ENCODE measurements around the gene CAV3. TPM values are rescaled to one million over a fixed set of nuclear protein-coding genes. Genes with fewer than 3 reads are reported as not detected.

Gene CAV3
- polyA plus RNA-seq, 3 donors, result not detected

- Mint-ChIP-seq H3K27me3 (ENCODE audit: low read depth in 3 of 3) (peaks cover 0 to 5% (median 0%) of the 10 kb centered on the region in 3 donors), H3K9me3 (no peaks in the 10 kb centered on the region), H3K4me1 (peaks cover 3% of the 10 kb centered on the region), H3K27ac (no peak overlapping the region), H3K36me3 (no peaks in the 10 kb centered on the region), H3K4me3 (no peak overlapping the region)
- intact Hi-C loops (cut with micrococcal nuclease), result no loop called here
- DNase-seq, result no peak
- Histone ChIP-seq H3K4me3 (replicated peaks in 1 of 3; ENCODE audit: low read depth in 2 of 3, low read length in 3 of 3) (no peak overlapping the region), H3K4me2 (replicated peaks; ENCODE audit: extremely low read depth, low read length, poor library complexity, severe bottlenecking) (no peak overlapping the region), H3K9me3 (replicated peaks in 1 of 2; ENCODE audit: control insufficient read depth in 1 of 2, insufficient read depth in 1 of 2, low read length in 2 of 2) (no peaks in the 10 kb centered on the region), H3K9ac (ENCODE audit: insufficient read depth, low read length, poor library complexity, severe bottlenecking) (no peak overlapping the region), H3K79me2 (ENCODE audit: insufficient read depth, low read length) (no peaks in the 10 kb centered on the region), H3K4me1 (ENCODE audit: control insufficient read depth in 1 of 2, insufficient read depth in 2 of 2, low read length in 2 of 2) (no peaks in the 10 kb centered on the region), H3K27ac (ENCODE audit: low read depth in 1 of 2, low read length in 2 of 2) (no peak overlapping the region), H3K27me3 (ENCODE audit: control insufficient read depth in 2 of 2, insufficient read depth in 2 of 2, low read length in 2 of 2) (no peaks in the 10 kb centered on the region), H2AFZ (ENCODE audit: insufficient read depth, low read depth, low read length, poor library complexity, severe bottlenecking) (no peak overlapping the region), H4K20me1 (ENCODE audit: insufficient read depth, low read length) (no peaks in the 10 kb centered on the region), H3K36me3 (replicated peaks in 1 of 2; ENCODE audit: control insufficient read depth in 1 of 2, insufficient read depth in 2 of 2, low read length in 2 of 2) (no peaks in the 10 kb centered on the region)
- TF ChIP-seq, protein P1, sequence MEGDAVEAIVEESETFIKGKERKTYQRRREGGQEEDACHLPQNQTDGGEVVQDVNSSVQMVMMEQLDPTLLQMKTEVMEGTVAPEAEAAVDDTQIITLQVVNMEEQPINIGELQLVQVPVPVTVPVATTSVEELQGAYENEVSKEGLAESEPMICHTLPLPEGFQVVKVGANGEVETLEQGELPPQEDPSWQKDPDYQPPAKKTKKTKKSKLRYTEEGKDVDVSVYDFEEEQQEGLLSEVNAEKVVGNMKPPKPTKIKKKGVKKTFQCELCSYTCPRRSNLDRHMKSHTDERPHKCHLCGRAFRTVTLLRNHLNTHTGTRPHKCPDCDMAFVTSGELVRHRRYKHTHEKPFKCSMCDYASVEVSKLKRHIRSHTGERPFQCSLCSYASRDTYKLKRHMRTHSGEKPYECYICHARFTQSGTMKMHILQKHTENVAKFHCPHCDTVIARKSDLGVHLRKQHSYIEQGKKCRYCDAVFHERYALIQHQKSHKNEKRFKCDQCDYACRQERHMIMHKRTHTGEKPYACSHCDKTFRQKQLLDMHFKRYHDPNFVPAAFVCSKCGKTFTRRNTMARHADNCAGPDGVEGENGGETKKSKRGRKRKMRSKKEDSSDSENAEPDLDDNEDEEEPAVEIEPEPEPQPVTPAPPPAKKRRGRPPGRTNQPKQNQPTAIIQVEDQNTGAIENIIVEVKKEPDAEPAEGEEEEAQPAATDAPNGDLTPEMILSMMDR (IDR thresholded peaks at IDR 0.05), result no peak
Observed at GRCh38 chr3:8780279-8780678, 46.7 kb downstream of the CAV3 start.

DNA sequence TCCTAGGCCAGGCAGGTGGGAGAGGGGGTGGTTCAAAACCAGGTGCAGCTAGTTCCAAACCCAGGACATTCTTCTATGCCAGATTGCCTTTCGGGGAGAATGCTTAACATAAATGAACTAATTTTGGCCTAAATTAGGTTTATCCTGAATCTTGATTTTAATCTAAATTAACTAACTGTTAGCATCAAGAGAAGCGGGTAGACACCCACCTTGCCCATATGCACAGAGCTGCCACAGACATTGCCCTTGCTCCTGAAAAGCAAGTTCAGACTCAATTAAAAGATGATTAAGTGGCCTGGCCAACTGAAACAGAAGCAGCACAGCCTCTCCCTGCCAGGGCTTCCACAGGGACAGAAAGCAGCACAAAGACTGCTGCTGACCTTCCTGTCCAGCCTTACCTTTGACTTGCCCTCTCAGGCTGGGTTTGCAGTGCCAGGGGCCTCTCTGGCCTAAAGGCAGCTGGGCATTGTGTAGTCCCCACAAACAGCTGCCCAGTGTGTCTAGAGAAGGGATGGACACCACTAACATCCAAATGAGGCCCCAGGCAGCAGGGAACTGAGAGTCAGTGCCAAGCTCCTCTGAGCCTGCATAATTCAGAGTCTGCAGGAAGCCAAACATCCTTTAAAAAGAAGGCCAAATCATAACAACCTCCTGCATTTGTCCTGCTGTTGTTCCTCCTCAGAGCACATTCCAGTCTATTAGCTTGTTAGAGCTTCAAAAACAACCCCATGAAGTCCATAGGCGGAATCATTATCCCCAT, 51.3 kb downstream of the CAV3 start:
- H3K27ac ChIP-seq (ENCODE audit: low read depth in 1 of 2, low read length in 2 of 2), result no peak overlapping the region
- no peak overlapping the region for H3K9ac ChIP-seq (ENCODE audit: insufficient read depth, low read length, poor library complexity, severe bottlenecking)
- TF ChIP-seq, protein P1 (IDR thresholded peaks at IDR 0.05), result no peak
- H4K20me1 ChIP-seq (ENCODE audit: insufficient read depth, low read length), result no peaks in the 10 kb centered on the region
- H3K9me3 Mint-ChIP-seq, result peaks cover 0 to 12% (median 6%) of the 10 kb centered on the region in 7 donors
- peaks cover 3% of the 10 kb centered on the region for H3K4me1 Mint-ChIP-seq
- H2AFZ ChIP-seq (ENCODE audit: insufficient read depth, low read depth, low read length, poor library complexity, severe bottlenecking), result no peak overlapping the region
- DNase-seq, result no peak
- H3K36me3 Mint-ChIP-seq, result no peaks in the 10 kb centered on the region
- H3K27me3 Mint-ChIP-seq (ENCODE audit: low read depth in 3 of 3), result peaks cover 0 to 5% (median 0%) of the 10 kb centered on the region in 3 donors
- no peaks in the 10 kb centered on the region for H3K79me2 ChIP-seq (ENCODE audit: insufficient read depth, low read length)
- H3K4me3 Mint-ChIP-seq, result no peak overlapping the region
- no peak overlapping the region for H3K27ac Mint-ChIP-seq
- H3K4me1 ChIP-seq (ENCODE audit: control insufficient read depth in 1 of 2, insufficient read depth in 2 of 2, low read length in 2 of 2), result no peaks in the 10 kb centered on the region
- H3K4me2 ChIP-seq (replicated peaks; ENCODE audit: extremely low read depth, low read length, poor library complexity, severe bottlenecking), result no peak overlapping the region
- H3K36me3 ChIP-seq (replicated peaks in 1 of 2; ENCODE audit: control insufficient read depth in 1 of 2, insufficient read depth in 2 of 2, low read length in 2 of 2), result no peaks in the 10 kb centered on the region
- no peaks in the 10 kb centered on the region for H3K27me3 ChIP-seq (ENCODE audit: control insufficient read depth in 2 of 2, insufficient read depth in 2 of 2, low read length in 2 of 2)
- intact Hi-C loops (cut with micrococcal nuclease), result no loop called here
- no peak overlapping the region for H3K4me3 ChIP-seq (replicated peaks in 1 of 3; ENCODE audit: low read depth in 2 of 3, low read length in 3 of 3)
- 100% methylated on average over 2 of the region's 3 CpGs for WGBS (ENCODE audit: insufficient coverage)
- peaks cover 0 to 2% of the 10 kb centered on the region in 2 donors for H3K9me3 ChIP-seq (replicated peaks in 1 of 2; ENCODE audit: control insufficient read depth in 1 of 2, insufficient read depth in 1 of 2, low read length in 2 of 2)

Data from CD14-positive monocyte (primary cell).